ENCODE data around the gene SH3BGRL3.
"Not testable (repeated sequence)": the region's sequence is repeated elsewhere in the genome, so short reads cannot be mapped to it uniquely, and the experiment has no call there.

SH3BGRL3 gene

DNA sequence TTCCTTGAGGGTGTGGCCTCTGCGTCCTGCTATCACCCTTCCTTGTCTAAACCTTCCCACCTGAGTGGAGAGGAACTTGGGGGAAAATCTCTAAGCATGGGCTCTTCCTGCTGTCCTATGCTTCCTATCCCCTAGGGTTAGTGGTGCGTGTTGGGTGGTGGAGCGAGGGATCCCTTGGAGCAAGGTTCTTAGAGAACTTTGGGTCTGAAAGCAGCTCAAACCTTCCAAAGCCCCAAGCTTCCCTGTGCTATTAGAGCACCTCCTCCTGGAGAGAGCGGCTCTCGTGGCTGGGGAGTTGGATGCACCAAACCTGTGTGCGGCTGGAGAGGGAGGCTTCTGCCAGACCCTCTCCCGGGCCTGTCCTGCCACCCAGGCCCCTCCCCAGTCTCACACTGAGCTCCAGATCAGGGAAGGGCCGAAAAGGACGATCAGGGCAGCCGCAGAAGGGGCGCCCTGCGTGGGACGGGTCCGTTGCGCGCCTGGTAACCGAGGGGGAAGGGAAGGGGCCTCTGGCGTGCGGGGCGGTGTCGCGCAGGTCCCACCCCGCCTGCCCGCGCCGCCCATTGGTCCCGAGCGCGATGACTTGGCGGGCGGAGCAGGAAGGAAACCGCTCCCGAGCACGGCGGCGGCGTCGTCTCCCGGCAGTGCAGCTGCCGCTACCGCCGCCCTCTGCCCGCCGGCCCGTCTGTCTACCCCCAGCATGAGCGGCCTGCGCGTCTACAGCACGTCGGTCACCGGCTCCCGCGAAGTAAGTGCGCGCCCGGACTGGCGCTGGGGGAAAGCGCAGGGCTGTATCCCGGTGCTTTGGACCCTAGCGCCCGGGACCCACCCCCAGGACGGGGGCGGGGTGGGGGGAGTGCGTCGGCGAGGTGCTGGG is at the start of gene SH3BGRL3:
TSS of gene SH3BGRL3 (plus strand) at position 631 of the 877 bp plus-strand sequence. CDS start at position 701, 70 bp downstream.
- peak; percentile 66 for DNase-seq

DNA sequence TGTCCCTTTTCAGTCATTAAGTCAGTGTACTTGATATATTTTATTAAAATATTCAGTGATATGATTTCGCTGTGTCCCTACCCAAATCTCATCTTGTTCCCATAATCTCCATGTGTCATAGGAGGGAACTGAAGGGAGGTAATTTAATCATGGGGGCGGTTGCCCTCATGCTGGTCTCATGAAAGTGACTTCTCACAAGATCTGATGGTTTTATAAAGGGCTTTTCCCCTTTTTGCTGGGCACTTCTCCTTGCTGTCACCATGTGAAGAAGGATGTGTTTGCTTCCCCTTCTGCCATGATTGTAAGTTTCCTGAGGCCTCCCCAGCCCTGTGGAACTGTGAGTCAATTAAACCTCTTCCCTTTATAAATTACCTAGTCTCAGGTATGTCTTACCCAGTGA is 49.2 kb upstream of the SH3BGRL3 start:
- DNase-seq = not testable (repeated sequence)

DNA sequence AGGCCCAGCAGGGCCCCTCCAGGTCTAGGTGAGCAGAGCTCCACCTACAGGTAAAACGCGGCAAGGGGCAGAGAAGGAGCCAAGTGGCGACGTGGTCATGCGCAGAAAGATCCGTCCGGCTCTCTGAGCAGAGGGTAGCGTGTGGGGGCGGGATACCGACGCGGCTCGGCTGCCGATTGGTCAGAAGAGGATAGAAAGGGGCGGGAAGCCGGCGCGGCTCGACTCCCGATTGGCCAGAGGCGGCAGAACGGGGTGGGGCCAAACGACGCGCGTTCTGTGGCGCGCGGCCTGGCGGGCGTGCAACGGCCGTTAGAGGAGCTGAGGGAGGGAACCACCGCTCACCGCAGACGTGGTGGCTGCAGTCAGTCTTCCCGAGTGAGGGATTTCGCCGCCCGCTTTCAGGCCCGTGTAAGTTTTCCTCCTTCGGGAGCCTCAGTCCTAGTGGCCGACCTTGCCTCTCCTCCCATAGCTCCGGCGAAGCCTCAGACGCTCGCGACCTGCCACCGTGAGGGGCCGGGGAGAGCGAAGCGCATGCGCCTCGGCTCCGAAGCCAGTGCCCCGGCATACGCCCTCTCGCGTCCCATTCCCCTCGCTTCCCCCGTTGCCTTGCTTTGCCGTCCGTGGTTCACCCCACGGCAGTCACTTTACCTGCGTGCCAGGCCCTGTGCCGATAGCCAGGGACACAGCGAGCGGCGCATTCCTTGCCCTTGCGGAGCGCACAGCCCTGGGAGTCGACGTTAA is 45.8 kb upstream of the SH3BGRL3 start, which contains the start of gene CEP85:
TSS of gene CEP85 (plus strand) at position 298 of the 741 bp plus-strand sequence. CDS start 5,584 bp downstream, outside the sequence.
- peak; percentile 98 for DNase-seq

DNA sequence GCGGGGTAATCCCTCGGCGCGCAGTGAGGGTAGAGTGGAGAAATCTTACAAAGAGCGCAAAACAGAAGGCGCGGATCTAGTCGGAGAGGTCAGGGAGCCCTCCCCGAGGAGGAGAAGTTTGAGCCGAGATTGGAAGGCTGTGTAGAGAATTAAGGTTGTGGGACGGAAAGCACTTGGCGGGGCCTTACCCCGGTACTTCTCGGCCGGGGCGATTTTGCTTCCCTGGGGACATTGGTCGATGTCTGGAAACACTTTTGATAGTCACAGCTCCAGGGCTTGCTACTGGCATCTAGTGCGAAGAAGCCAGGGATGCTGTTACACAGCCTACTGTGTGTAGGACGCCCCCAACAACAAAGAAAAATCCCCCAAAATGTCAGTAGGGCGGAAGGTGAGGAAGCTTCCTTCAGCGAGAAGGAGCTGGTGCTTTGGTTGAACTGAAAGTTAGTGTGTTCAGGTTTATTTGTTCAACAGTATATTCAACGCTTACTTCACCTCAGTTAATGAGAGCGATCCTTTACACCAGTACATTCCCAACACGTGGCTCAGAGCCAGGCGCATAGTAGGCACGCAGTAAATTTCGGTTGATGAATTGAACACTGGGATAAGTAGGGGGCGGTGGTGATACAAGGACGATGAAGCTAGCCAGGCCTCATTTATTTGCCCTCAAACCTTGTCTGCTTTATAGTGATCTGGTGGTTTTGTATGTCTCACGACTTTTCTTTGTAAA is 45.1 kb upstream of the SH3BGRL3 start:
- DNase-seq = no peak

DNA sequence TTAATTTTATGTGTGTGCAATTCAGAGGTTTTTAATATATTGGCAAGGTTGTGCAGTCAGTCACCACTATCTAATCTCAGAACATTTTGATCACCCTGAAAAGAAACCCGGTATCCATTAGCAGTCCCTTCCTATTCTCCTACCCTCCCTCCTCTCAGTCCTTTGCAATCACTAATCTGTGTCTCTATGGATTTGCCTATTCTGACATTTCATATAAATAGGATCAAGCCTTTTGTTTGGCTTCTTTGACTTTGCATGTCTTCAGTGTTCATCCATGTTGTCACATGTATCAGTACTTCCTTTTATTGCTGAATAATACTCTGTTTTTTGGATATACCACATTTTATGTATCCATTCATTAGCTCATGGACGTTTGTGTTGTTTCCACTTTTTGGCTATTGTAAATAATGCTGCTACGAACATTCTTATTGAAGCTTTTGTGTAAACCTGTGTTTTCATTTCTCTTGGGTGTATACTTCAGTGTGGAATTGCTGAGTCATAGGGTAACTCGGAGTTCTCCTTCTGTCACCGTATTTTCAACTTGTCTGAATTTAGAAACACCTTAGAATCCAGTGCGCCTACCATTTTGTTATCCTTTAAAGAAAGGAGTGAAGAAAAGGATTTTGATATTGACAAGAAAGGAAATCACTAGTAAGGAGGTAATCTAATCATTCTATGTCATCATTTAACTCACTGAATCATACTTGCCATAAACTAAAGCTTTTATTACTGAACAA is 42.5 kb upstream of the SH3BGRL3 start:
- no peak for DNase-seq

DNA sequence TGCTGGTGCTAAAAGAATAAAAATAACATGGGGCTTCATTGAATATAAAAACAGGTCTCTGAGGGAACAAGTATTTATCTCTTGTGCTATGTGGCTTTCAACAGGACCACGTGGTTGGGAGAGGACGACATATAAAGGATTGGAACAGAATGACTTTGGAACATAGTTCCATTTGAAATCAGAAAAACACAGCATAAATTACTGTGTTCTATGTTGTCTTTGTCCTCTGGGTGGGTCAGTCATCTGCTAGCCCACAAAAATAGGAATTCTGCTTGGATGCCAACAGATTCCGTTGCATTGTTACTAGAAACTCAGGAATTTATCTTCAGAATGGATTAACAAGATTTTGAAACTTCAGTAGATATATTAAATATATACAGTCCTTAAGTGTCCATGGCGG is 40.0 kb upstream of the SH3BGRL3 start:
- no peak for DNase-seq

DNA sequence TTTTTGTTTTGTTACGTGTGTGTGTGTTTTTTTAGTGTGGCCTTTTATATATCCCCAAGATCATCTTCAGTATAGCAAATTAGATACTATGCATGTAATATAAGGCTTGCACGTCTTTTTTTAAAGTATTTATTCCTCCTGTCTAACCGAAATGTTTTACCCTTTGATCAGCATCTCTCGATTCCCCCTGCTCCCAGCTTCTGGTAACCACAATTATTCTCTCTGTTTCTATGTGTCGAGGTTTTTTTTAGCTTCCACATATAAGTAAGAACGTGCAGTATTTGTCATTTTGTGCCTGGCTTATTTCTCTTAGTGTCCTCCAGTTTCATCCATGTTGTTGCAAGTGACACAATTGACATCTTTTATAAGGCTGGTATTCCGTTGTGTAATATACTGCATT is 27.2 kb upstream of the SH3BGRL3 start:
- DNase-seq = no peak

DNA sequence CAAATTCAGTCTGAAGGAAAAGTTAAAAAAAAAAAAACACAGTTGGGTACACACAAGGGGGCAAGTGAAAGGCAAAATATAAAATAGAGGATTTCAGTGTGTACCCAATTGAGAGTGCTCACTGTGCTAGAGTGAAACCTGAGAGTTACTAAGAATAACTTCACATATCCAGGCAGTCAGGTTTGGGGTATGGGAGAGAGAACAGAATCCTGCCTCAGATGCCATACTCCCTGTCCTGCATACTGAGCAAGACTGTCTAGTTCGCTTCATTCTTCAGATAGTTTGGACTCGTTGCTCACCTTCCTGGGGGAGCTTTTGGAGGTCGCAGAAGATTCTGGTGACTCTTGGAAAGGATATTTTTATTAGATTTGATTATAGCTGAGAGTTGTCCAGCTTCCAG is 25.5 kb upstream of the SH3BGRL3 start:
- no peak for DNase-seq

DNA sequence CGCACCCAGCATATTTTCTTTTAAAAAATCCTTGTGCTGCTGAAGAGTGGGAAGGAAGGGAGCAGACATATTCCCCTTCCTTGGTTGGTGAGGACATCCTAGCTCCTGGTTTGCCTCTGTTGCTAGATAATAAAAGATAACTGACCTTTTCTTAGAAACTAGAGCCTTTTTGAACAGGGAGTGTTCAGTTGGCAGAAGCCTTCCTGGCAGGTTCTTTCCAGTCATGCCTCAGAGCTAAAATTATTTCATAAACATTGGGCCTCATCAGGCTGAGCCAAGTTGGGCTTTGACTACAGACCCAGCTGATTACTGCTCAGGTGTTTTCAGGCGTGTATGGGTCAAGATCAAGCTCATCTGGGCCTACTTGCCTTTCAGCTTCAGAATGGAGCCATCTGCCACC is 22.7 kb upstream of the SH3BGRL3 start:
- DNase-seq = no peak

DNA sequence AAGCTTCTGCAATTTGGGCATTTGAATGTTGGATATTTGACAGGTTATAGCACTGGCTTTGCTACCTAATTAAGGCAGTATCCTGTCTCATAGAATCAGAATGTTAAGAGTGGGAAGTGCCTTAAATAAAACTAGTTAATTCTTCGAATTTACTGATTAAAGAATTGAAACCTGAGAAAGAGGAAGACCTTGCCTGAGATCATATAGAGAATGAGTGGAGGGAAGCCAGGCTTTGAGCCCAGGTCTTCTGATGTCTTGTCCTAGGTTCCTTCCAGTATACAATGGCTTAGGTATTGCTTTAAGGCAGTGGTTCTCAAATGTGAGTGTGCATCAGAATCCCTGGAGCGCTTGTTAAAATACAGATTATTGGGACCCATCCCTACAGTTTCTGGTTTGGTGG is 20.9 kb upstream of the SH3BGRL3 start:
- DNase-seq = no peak

DNA sequence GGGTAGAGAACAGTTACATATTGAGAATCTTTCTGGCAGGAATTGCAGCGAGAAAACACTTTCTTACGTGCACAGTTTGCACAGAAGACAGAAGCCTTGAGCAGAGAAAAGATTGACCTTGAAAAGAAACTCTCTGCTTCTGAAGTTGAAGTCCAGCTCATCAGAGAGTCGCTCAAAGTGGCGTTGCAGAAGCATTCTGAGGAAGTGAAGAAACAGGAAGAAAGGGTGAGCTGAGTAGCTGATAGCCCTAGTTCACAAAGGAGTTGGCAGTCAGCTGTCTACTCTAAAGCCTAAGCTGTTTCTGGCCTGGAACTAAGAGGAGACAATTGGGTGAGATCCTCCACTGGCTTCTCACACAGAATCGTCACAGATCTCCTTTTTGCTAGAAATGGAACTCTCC is 20.3 kb upstream of the SH3BGRL3 start:
- no peak for DNase-seq

DNA sequence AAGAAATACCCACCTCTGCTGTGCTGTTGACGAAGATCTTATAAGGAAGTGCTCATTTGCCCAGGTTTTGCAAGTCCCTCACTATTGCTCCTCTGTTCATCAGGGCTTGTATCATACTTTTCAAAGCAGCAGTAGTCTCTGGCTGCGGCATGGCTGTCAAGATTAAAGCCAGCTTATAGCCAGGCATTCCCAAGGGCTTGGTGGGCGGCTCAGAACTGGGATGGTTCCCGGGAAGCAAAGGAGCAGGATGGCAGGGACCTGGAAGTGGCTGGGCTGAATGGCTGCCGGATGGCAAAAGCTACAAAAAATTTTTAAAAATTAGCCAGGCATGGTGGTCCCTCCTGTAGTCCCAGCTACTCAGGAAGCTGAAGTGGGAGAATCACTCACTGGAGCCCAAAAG is 16.7 kb upstream of the SH3BGRL3 start:
- DNase-seq = no peak

DNA sequence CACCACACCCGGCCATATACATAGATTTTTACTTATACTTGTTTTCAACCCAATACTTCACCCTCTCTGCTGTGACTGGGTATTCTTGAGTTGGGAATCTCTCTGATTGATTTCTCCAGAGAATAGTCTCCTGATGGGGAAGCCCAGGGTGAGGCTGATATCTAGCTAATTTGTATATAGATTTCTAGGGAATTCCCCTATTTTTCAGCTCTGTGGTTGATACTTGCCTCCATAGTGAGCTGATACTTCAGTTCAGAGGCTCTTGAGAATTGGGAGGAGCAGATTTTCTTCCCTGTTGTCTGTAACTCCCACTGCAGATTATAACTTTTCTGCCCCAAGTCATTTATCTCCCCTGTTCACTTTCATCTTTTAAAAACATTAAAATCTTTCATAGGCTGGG is 14.5 kb upstream of the SH3BGRL3 start:
- no peak for DNase-seq

DNA sequence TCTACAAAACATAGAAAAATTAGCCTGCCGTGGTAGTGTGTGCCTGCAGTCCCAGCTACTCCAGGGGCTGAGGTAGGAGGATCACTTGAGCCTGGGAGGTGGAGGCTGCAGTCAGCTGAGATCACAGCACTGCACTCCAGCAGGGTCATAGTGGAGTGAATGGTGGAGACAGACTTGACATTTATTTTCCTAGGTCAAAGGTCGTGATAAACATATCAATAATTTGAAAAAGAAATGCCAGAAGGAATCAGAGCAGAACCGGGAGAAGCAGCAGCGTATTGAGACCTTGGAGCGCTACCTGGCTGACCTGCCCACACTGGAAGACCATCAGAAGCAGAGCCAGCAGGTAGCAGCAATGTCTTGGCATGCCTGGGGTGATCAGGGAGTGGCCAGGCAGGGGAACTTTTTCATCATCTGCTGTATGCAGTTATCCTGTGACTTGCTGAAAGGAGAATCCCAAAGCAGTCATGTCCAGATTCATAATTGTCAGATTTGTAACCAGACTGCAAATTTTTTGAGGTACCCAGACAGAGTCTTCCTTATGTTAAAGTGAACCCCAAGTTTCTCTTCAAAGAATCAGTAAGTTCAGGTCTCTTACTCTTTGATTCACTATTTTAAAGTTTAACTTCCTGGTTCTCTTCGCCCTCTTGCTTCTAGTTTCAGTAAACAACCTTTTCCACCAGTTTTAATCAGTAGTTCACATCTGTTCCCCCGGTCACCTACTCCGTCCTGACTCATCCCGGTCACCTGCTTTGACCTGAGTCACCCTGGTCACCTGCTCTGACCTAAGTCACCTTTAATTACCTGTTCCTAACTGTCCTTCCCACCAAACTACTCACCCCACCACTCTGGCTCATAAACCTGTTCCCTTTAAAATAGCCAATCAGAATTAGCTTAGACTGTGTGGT is 11.3 kb upstream of the SH3BGRL3 start:
- no peak for DNase-seq

DNA sequence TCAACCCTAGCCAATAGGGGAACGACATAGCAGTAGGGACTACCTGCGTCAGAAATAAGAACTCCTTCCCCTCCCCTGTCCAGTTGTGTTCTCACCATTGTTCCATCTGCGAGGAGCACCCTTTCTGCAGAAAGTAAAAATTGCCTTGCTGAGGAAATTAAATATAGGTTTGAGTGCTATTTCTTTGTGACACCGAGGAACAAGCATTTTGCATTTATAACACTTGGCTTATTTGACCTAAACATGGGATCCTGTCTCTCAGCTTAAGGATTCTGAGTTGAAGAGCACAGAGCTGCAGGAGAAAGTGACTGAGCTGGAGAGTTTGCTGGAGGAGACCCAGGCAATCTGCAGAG is 10.7 kb upstream of the SH3BGRL3 start:
- no peak for DNase-seq

DNA sequence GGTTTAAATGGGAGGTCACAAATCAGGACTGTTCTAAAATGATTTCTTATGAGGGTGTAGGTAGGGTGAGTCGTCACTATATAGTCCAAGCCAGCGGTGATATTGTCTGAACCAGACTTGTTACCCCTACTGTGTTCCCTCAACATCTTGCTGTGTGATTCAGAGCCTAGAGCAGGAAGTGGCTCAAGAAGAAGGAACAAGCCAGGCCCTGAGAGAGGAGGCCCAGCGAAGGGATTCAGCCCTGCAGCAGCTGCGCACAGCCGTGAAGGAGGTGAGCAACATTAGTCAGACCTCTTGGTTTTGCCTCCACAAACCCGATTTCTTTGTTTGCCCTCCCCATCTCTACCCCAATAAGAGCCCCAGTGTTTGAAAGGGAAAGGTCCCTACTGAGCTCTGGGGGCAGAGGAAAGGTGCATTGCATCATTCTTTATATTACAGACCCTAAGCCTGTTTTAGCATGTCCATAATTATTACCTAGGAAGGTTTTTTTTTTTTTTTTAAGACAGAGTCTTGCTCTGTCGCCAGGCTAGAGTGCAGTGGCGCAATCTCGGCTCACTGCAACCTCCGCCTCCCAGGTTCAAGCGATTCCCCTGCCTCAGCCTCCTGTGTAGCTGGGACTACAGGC is 5.0 kb upstream of the SH3BGRL3 start:
- no peak for DNase-seq

DNA sequence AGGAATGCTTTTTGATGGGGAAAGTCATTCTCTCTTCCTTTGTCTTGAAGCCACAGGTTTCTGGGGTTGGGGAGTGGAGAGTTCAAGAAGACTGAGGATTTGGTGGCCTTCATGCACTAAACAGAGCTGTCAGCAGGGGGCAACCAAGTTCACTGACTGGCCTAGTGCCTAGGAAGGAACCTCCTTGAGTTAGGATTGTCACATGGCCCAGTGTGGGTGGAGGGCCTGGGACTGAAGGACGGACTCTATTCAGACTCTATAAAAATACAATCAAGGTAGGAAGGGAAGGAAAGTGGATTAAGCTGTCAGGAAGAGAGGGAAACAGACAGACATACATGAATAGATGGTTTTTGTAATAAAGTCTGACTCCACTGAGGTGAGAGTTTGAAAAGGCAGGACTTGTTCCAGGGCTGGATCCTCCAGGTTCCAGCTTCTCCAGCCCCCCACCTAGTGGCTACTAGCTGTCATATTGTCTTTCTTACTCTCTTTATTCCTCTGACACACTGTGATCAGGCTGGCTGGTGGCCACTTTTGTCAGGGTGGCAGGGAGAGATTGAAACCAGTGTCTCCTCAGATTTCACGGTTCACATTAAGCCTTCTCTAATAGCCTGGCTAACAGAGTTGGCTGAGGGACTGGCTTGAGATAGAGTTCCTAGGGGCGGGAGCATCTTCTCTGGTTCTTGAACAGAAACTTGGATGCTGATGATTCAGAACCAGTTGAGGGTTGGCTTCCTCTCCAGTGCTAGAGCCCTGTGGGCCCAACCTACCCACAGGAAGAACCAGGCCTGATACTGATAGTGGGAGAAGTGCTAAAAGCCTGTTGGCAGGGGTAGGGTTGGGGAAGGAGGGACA is 4.1 kb upstream of the SH3BGRL3 start:
- DNase-seq = peak; percentile 66

DNA sequence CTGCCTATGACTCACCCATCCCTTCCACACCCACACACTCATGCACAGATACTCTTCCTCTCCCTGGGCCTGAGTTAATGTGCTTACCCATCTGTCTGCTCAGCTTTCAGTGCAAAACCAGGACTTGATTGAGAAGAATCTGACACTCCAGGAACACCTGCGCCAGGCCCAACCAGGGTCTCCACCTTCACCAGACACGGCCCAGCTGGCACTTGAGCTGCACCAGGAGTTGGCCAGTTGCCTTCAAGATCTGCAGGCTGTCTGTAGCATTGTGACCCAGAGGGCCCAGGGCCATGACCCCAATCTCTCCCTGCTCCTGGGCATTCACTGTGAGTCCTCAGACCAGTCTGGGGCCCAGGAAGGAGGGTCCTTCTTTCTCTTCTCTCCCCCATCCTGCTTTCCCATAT is 3.5 kb upstream of the SH3BGRL3 start:
- no peak for DNase-seq

DNA sequence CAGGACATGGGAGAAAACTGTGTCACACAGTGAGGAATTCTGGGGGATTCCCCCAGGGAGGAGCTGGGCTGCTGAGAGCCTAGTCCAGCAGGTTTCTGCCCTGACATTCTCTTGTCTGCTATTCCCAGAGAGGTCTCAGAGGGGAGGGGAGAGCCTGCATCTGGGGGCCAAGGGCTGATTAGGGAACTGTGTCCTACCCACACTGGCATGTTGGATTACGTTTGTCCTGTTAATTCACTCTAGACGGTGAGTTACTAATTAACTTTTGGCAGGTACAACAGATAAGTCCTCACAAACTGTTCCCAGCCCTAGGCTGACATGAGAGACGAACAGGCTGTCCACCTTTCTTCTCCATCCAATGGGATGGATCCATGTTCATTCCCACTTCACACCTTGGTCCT is 2.6 kb upstream of the SH3BGRL3 start:
- no peak for DNase-seq

DNA sequence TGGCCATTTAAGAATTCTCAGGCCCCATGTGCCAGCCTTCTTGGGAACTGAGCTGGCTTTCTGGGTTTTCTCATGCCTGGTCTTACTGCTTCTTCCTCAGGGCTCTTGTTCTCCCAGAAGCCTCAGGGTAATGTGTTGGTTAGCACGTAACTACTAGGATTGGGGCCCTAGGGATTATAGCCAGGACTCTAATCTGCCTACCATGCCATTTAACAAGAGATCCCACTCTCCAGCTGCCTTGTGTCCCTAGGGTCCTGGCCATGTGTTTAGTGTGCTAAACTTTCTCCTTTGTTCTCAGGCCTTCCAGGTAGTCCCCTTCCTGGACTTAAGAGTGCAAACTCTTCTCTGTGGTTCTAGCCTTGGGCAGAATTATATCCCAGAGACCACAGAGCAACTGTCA is 2.2 kb upstream of the SH3BGRL3 start:
- DNase-seq = no peak
